Activated T-cell treated with anti-CD3 and anti-CD28 coated beads for 24 hours (primary cell): ENCODE data around the gene HEXIM1.
"Not testable (repeated sequence)": the region's sequence is repeated elsewhere in the genome, so short reads cannot be mapped to it uniquely, and the experiment has no call there.

ENCODE experiments used
- DNase-seq: peaks from one replicate; pipeline ENCODE4 v3.0.0-alpha.2; 2020; ENCODE audit warnings: low read depth

Gene HEXIM1

GRCh38 chr17:45114117-45114932 lies 34.0 kb upstream of the HEXIM1 start:
- no peak for DNase-seq

DNA sequence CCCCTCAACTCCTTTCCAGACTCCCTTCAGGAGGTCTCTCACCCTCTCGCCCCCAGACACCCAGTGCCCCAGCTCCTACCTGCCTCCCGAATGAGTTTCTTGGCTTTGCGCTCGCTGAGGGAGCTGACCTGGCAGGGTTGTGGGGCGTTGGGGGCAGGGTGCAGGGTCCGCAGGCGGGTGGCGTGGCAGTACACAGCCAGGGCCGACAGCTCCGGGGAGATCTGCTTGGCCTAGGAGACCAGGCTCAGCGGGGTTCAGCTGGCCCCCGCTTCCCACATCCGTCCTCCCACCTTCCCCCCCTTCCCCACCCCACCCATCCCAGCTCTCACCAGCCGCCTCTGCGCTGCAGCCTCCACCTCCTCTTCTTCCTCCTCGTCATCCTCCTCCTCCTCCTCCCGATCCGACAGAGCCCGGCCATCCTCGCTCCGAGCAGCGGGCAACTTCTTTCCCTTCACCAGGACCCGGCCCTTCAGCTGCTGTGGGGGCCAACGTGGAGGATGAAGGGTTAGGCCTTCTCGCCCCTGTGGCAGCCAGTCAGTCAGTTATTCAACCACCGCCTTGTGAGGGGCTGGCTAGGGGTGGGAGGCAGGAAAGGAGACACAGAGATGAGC lies 33.2 kb upstream of the HEXIM1 start:
- DNase-seq: no peak

DNA sequence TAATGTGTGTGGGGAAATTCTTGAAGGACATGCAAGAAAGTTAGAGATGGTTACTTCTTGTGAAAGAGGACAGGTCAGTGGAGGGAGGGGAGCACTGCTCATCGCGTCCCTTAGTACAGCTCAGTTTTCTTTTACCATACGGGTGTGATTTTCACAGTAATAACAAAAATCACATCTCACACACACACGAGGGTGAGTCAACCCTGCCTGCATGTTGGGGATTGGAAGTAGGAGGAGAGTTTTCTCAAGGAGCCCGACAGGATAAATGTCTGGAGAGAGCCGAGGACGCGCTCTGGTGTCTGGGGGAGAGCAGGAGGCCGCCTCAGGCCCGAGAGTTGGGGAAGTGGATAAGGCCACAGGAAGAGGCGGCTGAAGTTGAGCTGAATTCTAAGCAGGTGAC lies 32.4 kb upstream of the HEXIM1 start:
- DNase-seq: no peak

DNA sequence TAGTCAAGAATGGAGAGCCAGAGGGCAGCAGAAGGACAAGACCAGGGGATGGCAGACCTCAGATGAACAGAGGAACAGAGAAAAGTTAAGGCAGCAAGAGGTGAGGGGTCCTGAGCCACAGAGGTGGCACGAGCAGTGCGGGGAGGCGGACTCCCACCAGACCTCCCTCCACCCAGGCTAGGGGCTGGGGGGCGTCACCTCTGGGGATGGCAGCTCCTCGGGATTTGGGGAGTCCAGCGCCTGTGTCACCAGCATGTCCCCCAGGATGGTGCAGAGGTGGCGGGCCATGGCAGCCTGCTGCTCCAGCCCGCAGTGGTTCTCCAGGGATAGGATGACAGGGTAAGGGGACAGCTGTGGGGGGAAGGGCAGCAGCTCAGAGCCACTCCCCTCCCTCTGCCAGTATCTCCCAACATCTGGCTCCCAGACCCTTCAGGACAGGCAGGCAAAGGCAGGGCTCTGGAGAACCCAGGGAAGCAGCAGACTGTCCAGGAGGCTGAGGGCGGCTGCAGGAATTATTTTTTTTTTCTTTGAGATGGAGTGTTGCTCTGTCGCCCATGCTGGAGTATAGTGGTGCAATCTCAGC lies 31.8 kb upstream of the HEXIM1 start:
- DNase-seq: no peak

DNA sequence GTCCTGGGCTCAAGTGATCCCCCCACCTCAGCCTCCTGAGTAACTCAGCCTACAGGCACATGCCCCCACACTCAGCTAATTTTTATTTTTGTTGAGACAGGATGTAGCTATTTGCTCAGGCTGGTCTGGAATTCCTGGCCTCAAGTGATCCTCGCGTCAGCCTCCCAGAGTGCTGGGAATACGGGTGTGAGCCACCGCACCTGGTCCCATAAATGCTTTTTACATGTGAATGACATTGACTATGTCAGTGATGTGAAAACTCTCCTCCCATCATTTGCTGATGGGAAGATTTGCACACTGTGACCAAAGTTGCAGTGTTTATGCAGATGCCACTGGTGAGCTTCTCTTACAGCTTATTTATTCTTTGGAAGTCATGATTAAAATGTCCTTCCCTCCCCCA lies 30.9 kb upstream of the HEXIM1 start:
- no peak for DNase-seq

- no peak for DNase-seq
Measured at GRCh38 chr17:45117848-45118646, 30.2 kb upstream of the HEXIM1 start.

GRCh38 chr17:45118691-45119090 lies 29.6 kb upstream of the HEXIM1 start:
- no peak for DNase-seq

GRCh38 chr17:45119964-45120363 lies 28.3 kb upstream of the HEXIM1 start:
- DNase-seq: no peak

DNA sequence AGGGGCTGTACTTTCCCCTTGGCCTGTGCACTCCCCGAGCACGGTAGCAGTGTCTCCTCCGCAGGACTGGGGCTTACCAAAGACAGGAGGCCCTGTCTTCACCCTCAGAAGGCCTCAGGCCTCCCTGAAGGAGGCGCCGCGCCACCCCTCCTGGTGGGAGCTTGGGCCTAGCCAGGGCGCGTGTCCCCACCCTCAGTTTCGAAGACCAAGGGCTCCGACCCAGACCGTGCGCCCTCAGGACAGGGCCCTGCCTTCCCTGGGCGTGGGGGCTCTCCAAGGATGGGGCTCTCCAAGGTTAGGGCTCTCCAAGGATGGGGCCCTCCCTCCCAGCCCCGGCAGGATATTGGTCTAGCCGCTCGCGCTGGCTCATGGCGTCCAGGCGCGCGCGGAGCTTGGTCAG lies 27.7 kb upstream of the HEXIM1 start:
- no peak for DNase-seq

GRCh38 chr17:45121055-45121454 lies 27.2 kb upstream of the HEXIM1 start:
- DNase-seq: no peak

DNA sequence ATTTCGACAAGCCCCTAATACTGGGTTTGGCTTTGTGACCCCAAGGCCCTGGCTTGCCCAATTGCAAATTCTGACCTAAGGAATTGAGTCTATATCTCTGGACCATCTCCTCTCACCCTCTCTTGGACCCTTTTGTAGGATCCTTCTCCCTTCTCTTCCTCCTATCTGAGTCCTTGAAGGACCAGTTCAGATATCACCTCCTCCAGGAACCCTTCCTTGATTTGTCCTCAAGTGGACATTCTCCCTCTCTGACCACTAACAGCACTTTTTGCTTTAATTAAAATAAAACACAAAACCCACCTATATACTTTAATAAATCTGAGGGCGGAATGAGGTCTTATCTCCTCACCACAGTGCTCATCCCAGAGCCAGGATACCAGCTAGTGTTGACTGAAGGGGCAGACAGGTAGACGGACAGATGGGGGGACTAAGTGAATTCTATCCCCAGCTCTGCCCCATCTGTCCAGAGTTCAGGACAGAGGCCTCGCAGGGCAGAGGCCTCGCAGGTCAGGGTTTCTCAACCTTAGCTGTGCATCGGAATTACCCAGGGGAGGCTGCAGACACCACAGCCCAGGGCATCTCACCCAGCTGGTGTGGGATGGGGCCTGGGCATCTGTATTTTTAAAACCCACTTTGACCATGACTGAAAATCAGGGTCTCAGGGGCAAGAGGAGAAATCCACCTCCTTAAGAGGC lies 25.1 kb upstream of the HEXIM1 start:
- DNase-seq: no peak

GRCh38 chr17:45123930-45124796 lies 24.1 kb upstream of the HEXIM1 start:
- no peak for DNase-seq

GRCh38 chr17:45124797-45125122 lies 23.5 kb upstream of the HEXIM1 start:
- DNase-seq: not testable (repeated sequence)

GRCh38 chr17:45125509-45125908 lies 22.8 kb upstream of the HEXIM1 start:
- no peak for DNase-seq

- DNase-seq: no peak
Measured at GRCh38 chr17:45127207-45127547, 21.1 kb upstream of the HEXIM1 start.

DNA sequence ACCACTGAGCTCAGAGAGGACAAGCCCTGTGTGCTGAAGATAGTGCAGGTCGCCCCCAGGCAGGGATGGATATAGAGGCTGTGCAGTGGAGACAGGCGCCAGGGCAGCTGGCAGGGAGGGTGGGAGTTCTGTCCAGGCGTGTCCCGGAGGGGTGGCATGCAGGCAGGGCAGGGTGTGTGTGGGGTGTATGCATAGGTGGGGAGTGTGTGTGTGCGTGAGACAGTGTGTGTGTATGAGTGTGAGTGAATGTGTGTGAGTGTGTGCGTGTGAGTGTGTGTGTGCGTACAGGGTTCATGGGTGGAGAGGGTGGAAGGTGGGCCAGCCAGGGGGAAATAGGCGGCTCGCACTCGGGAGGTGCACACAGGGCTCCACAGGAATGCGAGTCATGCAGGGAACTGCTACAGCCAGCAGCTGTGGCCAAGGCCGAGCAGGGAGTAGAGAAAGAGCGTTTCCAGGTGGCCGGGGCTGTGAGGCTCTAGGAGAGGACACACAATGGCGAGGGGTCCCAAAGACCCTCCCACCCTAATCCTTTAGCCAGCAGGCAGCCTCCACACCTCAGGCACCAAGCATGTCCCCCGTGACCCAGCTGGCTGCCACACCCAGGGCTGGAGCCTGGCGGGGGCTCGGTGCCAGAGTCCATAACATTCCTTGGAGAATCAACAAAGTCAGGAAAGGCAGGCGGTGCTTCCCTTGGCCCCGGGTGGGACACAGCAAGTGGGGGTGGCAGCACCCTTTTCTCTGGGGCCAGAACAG lies 20.6 kb upstream of the HEXIM1 start:
- DNase-seq: no peak

- DNase-seq: no peak
Measured at GRCh38 chr17:45128331-45128730, 19.9 kb upstream of the HEXIM1 start.

GRCh38 chr17:45128989-45129388 lies 19.3 kb upstream of the HEXIM1 start:
- DNase-seq: no peak

- no peak for DNase-seq
Measured at GRCh38 chr17:45129426-45129939, 18.8 kb upstream of the HEXIM1 start.

- no peak for DNase-seq
Measured at GRCh38 chr17:45129940-45130680, 18.2 kb upstream of the HEXIM1 start.
